Measurements from ENCODE around the gene LRRC9. TPM values are rescaled to one million over a fixed set of nuclear protein-coding genes. Genes with fewer than 3 reads are reported as not detected.

The LRRC9 gene
- total RNA-seq, 1 experiment from 2014 or later = 0.77 TPM

- H2BK15ac ChIP-seq (ENCODE audit: low read depth, low read length) = no peak overlapping the region
- no peak overlapping the region for H3K4me2 ChIP-seq (ENCODE audit: insufficient read depth, insufficient read length, low read length)
- no peak overlapping the region for H3K4me3 Mint-ChIP-seq
- H3K27ac Mint-ChIP-seq = no peak overlapping the region
- H3K36me3 Mint-ChIP-seq (ENCODE audit: insufficient read depth in 1 of 3, low read depth in 3 of 3) = peaks cover 9 to 19% (median 9%) of the 10 kb centered on the region in 3 experiments
- H3K56ac ChIP-seq (ENCODE audit: insufficient read length, low read depth, low read length) = no peak overlapping the region
- H3K27me3 ChIP-seq (ENCODE audit: insufficient read depth, low read length) = no peaks in the 10 kb centered on the region
- H3K4me1 Mint-ChIP-seq = no peaks in the 10 kb centered on the region
- no peaks in the 10 kb centered on the region for H3K4me1 ChIP-seq (ENCODE audit: insufficient read depth, low read length)
- H2BK12ac ChIP-seq (ENCODE audit: insufficient read length, low read depth, low read length) = no peak overlapping the region
- no peak for DNase-seq
- no peak overlapping the region for H2AK5ac ChIP-seq (ENCODE audit: insufficient read length, low read length)
- no peak overlapping the region for H3K14ac ChIP-seq (ENCODE audit: insufficient read depth, low read length)
- H3T11ph ChIP-seq (ENCODE audit: low read length) = no peak overlapping the region
- no peak overlapping the region for H2AFZ ChIP-seq (ENCODE audit: low read length)
- H3K27ac ChIP-seq (ENCODE audit: insufficient read length, low read depth, low read length) = no peak overlapping the region
- peaks cover 19% of the 10 kb centered on the region in 2 experiments for H3K9me3 Mint-ChIP-seq
- no peaks in the 10 kb centered on the region for H3K23me2 ChIP-seq (ENCODE audit: insufficient read length, low read depth, low read length, poor library complexity, severe bottlenecking)
- no peak overlapping the region for H2BK120ac ChIP-seq (ENCODE audit: low read depth, low read length, poor library complexity, severe bottlenecking)
- H3K9me3 ChIP-seq (ENCODE audit: control insufficient read depth, low read depth, low read length) = peaks cover 6% of the 10 kb centered on the region
- H4K8ac ChIP-seq (replicated peaks; ENCODE audit: insufficient read length, low read depth, low read length) = no peak overlapping the region
- H2BK5ac ChIP-seq (ENCODE audit: insufficient read length, low read length) = no peak overlapping the region
- no peaks in the 10 kb centered on the region for H3K79me2 ChIP-seq (ENCODE audit: insufficient read depth, low read length)
- no peak overlapping the region for H3K4ac ChIP-seq (ENCODE audit: low read depth, low read length)
- no peak overlapping the region for H3K23ac ChIP-seq (ENCODE audit: insufficient read length, low read depth, low read length)
- no peak overlapping the region for H4K5ac ChIP-seq (ENCODE audit: insufficient read length, low read depth, low read length)
- TF ChIP-seq CTCF (conservative IDR thresholded peaks at IDR 0.05) = no peak
- H4K20me1 ChIP-seq (ENCODE audit: control insufficient read depth, insufficient read depth, insufficient read length) = no peaks in the 10 kb centered on the region
- no peak overlapping the region for H3K9ac ChIP-seq (ENCODE audit: extremely low read depth, insufficient read length, low read length)
- no peak overlapping the region for H3K18ac ChIP-seq (ENCODE audit: insufficient read length, low read depth, low read length)
- H3K79me1 ChIP-seq (ENCODE audit: insufficient read depth, low read depth, low read length, poor library complexity, severe bottlenecking) = no peaks in the 10 kb centered on the region
- H3K27me3 Mint-ChIP-seq (ENCODE audit: low read depth) = no peaks in the 10 kb centered on the region
- no CpG with 5 or more reads among the region's 1 CpG for WGBS (ENCODE audit: extremely low coverage, insufficient read length, low lambda C conversion rate)
- H2BK20ac ChIP-seq (ENCODE audit: low read depth, low read length, poor library complexity, severe bottlenecking) = no peak overlapping the region
- H4K91ac ChIP-seq (ENCODE audit: insufficient read length, low read depth, low read length) = no peak overlapping the region
Measured at GRCh38 chr14:59986556-59987059, 66.7 kb downstream of the LRRC9 start.
